GM23248 (cell line): ENCODE results near the gene NAT8.
"Not testable (repeated sequence)": the region's sequence is repeated elsewhere in the genome, so short reads cannot be mapped to it uniquely, and the experiment has no call there.

ENCODE experiments used
- EZH2 ChIP-seq: fragments of 200-600 bp; sonication (generic); IDR thresholded peaks from 2 replicates; pipeline ENCODE4 v1.6.1; 2018; ENCODE audit warnings: antibody characterized with exemption, mild to moderate bottlenecking; ENCODE audit not compliant: insufficient read depth, poor library complexity, severe bottlenecking
- EZH2phosphoT487 ChIP-seq: fragments of 200-600 bp; sonication (generic); IDR thresholded peaks from 2 replicates; pipeline ENCODE4 v1.6.1; 2018; ENCODE audit warnings: antibody characterized with exemption, moderate library complexity, mild to moderate bottlenecking, low read depth; ENCODE audit not compliant: insufficient read depth

DNA sequence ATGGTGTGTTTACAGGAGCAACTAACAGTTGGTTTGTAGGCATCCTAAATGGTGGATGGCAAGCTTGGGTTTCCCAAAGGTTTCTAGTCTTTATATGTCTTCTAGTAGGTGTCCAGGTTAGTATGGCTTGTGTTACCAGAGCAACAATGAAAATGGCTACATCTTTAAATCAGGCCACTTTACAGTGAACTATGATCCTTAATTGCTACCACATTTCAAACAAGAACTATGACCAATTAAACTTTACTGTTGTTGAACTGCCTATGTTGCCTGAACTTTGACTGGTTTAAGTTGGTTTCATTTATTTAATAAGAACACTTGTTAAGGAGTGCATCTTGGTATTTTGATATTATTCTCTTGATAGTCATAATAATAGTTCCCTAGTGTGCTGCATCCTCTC lies 5.2 kb downstream of the NAT8 start:
- TF ChIP-seq EZH2, EZH2phosphoT487: not testable (repeated sequence)
